ENCODE measurements around the gene SMARCA1.

Gene SMARCA1

GRCh38 chrX:129462707-129463106 is 60.6 kb downstream of the SMARCA1 start:
- no peak; the same call in 1 of the 2 replicates for TF ChIP-seq CTCF (conservative IDR thresholded peaks at IDR 0.05; ENCODE audit: low read length)
- DNase-seq (ENCODE audit: low read depth), result no peak
- no peak overlapping the region for H3K4me3 ChIP-seq (ENCODE audit: low read length)

DNA sequence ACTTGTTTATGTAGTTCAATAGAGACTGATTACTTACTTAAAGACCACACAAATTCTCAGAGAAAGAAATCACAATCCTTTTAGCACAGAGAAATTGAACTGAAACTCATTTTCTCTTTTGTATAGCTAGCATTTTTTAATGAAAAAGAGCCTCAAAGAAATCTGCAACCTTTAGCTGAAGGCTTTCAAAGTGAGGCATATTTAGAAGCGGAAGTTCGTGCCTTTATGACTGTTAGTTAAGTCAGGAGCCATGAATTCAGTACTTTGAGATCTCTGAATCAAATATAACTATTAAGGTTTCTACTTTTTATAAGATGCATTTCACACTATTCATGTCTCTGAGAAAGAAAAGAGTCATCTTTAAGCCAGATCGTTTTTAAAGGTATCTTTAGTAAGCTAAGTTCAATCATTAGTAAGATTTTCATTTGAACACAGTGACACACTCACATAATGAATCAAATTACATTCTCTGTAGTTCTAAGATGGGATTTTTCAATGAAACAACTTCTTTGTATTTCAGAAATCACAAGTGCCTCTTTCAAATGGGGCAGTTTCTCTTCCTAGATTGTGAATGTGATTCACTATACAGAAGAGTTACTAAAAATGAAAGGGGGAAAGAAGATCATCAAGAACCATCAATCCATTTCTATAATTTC is 61.4 kb downstream of the SMARCA1 start:
- H3K4me3 ChIP-seq (ENCODE audit: low read length), result no peak overlapping the region
- no peak for TF ChIP-seq CTCF (conservative IDR thresholded peaks at IDR 0.05; ENCODE audit: low read length)
- DNase-seq (ENCODE audit: low read depth), result no peak

GRCh38 chrX:129452523-129452922 is 70.8 kb downstream of the SMARCA1 start:
- no peak for TF ChIP-seq CTCF (conservative IDR thresholded peaks at IDR 0.05; ENCODE audit: low read length)
- no peak overlapping the region for H3K4me3 ChIP-seq (ENCODE audit: low read length)
- DNase-seq (ENCODE audit: low read depth), result no peak

DNA sequence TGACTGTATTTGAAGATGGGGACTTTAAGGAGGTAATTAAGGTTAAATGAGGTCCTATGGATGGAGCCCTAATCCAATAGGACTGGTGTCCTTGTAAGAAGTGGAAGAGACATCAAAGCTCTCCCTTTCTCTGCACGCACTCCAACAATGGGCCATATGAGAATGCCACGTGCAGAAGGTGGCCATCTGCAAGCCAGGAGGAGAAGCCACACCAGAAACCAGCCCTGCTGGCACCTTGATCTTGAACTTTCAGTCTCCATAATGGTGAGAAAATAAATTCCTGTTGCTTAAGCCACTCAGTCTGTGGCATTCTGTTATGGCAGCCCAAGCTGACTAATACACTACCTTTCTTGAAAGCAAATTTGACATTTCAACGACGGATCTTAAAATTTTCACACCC is 73.2 kb downstream of the SMARCA1 start:
- DNase-seq (ENCODE audit: low read depth), result no peak
- TF ChIP-seq CTCF (conservative IDR thresholded peaks at IDR 0.05; ENCODE audit: low read length), result no peak
- H3K4me3 ChIP-seq (ENCODE audit: low read length), result no peak overlapping the region

- TF ChIP-seq CTCF (conservative IDR thresholded peaks at IDR 0.05; ENCODE audit: low read length), result no peak
- H3K4me3 ChIP-seq (ENCODE audit: low read length), result no peak overlapping the region
- DNase-seq (ENCODE audit: low read depth), result no peak
Measured at GRCh38 chrX:129449148-129449547, 74.1 kb downstream of the SMARCA1 start.

DNA sequence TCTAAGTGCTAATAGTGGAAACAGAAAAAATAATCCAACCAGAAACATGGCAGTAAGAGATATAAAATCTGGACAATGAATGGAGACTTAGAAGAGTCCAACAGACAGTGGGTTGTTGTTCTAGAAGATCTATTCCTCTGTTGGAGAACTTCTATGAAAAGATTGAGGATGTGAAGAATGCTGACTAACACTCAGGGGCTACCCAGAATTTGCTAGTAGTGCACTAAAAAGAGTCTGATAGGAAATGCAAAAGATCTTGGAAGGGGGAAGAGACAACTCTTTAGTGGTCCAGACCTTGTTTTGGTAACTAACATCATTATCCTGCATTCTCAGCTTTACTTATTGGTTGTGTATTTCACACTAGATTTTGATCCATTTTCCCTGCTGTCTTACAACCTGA is 77.9 kb downstream of the SMARCA1 start:
- no peak for DNase-seq (ENCODE audit: low read depth)
- no peak overlapping the region for H3K4me3 ChIP-seq (ENCODE audit: low read length)
- no peak for TF ChIP-seq CTCF (conservative IDR thresholded peaks at IDR 0.05; ENCODE audit: low read length)

GRCh38 chrX:129433945-129434344 is 89.3 kb downstream of the SMARCA1 start:
- TF ChIP-seq CTCF (conservative IDR thresholded peaks at IDR 0.05; ENCODE audit: low read length), result no peak
- no peak for DNase-seq (ENCODE audit: low read depth)
- no peak overlapping the region for H3K4me3 ChIP-seq (ENCODE audit: low read length)
